K562 (cell line): Measurements from ENCODE around the gene EGR4. TPM values are rescaled to one million over a fixed set of nuclear protein-coding genes. Genes with fewer than 3 reads are reported as not detected.

Experiments
- ATAC-seq: fragments of 200-7000 bp; cut with Tn5 transposase; 3 replicates; pipeline ENCODE4 v1.9.1; 2020; ENCODE audit warnings: moderate library complexity
- BruUV-seq: library from RNA; stranded (reverse); fragments of 400-500 nt; replicated peaks from 2 replicates; lab custom pipeline; 2021; lab: Mats Ljungman, UMichigan
- CTCF ChIA-PET: fragments of 300-600 bp; formaldehyde crosslinking; extraction: SDS; loops from one replicate; lab custom pipeline; 2021; ENCODE audit warnings: low intra/inter-chr PET ratio; lab: Yijun Ruan, JAX
- POLR2A ChIA-PET: fragments of 300-600, 350-650 bp; sonication (Branson Sonifier 250); formaldehyde crosslinking; extraction: SDS; loops from one replicate; lab custom pipeline; 2021; ENCODE audit warnings: antibody characterized with exemption, inconsistent platforms; lab: Yijun Ruan, JAX
- DNase-seq, 4 experiments: peaks; one replicate each; pipeline versions ENCODE4 v3.0.0 to v3.0.0-alpha.2; 2011 to 2018; ENCODE audit warnings: low spot score in 3 of 4, mixed read lengths in 3 of 4; ENCODE audit errors: extremely low read depth in 1 of 4
- FAIRE-seq: peaks from 2 replicates; lab custom pipeline; 2011; peaks lifted over from hg19 to GRCh38; lab: Jason Lieb, UNC
- H2AFZ ChIP-seq: 2 replicates; pipeline ENCODE4 v1.6.0; 2011; ENCODE audit warnings: low read depth, low read length, control low read depth, inconsistent platforms
- H3K27ac ChIP-seq: fragments of 200-600 bp; 3 replicates; pipeline ENCODE4 v1.8.0; 2011; ENCODE audit warnings: low read depth, mild to moderate bottlenecking, control low read depth, inconsistent platforms, low read length, moderate library complexity, mixed read lengths; ENCODE audit errors: extremely low read depth
- H3K27me3 ChIP-seq, 2 experiments: fragments of 300-600 bp in 1 of 2; 2 replicates in 1 of 2; 3 replicates in 1 of 2; pipeline versions ENCODE4 v1.6.0 to v1.8.0; 2011; ENCODE audit warnings: inconsistent platforms in 2 of 2, low read length in 2 of 2, mild to moderate bottlenecking in 1 of 2, mixed read lengths in 1 of 2, moderate library complexity in 1 of 2; ENCODE audit not compliant: control insufficient read depth in 2 of 2, insufficient read depth in 2 of 2
- H3K36me3 ChIP-seq: fragments of 300-600 bp; 3 replicates; pipeline ENCODE4 v1.8.0; 2011; ENCODE audit warnings: mild to moderate bottlenecking, low read length, inconsistent platforms; ENCODE audit not compliant: control insufficient read depth, insufficient read depth
- H3K4me1 ChIP-seq, 2 experiments: fragments of 200-600 bp in 1 of 2; replicated peaks in 1 of 2; 2 replicates in 1 of 2; 3 replicates in 1 of 2; pipeline versions ENCODE4 v1.5.1 to v1.8.0; 2011; ENCODE audit warnings: inconsistent platforms in 2 of 2, low read length in 2 of 2, mild to moderate bottlenecking in 1 of 2, mixed read lengths in 1 of 2, moderate library complexity in 1 of 2; ENCODE audit not compliant: control insufficient read depth in 2 of 2, insufficient read depth in 2 of 2
- H3K4me2 ChIP-seq: 2 replicates; pipeline ENCODE4 v1.6.1; 2011; ENCODE audit warnings: low read length, control low read depth, inconsistent platforms, mixed read lengths; ENCODE audit not compliant: insufficient read depth
- H3K4me3 ChIP-seq: fragments of 200-600 bp; sonication (generic), shearing (Covaris generic); 2 replicates; pipeline ENCODE4 v1.5.1; 2016; ENCODE audit warnings: control low read depth, inconsistent platforms
- H3K79me2 ChIP-seq: fragments of 200-600 bp; 3 replicates; pipeline ENCODE4 v1.8.0; 2011; ENCODE audit warnings: low read length, inconsistent platforms; ENCODE audit not compliant: control insufficient read depth, insufficient read depth
- H3K9ac ChIP-seq, 2 experiments: 2 replicates each; pipeline versions ENCODE4 v1.6.0 to v1.6.1; 2011; ENCODE audit warnings: low read depth in 2 of 2, low read length in 2 of 2, control low read depth in 1 of 2, inconsistent platforms in 1 of 2, mild to moderate bottlenecking in 1 of 2, mixed read lengths in 1 of 2; ENCODE audit not compliant: insufficient read depth in 1 of 2
- H3K9me1 ChIP-seq: one replicate; pipeline ENCODE4 v1.6.0; 2011; ENCODE audit warnings: inconsistent platforms, mild to moderate bottlenecking, low read length, moderate library complexity; ENCODE audit not compliant: control insufficient read depth, insufficient read depth
- H3K9me3 ChIP-seq: replicated peaks from 2 replicates; pipeline ENCODE4 v1.5.1; 2011; ENCODE audit warnings: low read depth, low read length, inconsistent platforms; ENCODE audit not compliant: control insufficient read depth, insufficient read depth
- H4K20me1 ChIP-seq: replicated peaks from 2 replicates; pipeline ENCODE4 v1.6.1; 2011; ENCODE audit warnings: low read length, inconsistent platforms, mixed read lengths; ENCODE audit not compliant: control insufficient read depth, insufficient read depth
- EZH2 ChIP-seq: IDR thresholded peaks from 2 replicates; pipeline ENCODE4 v1.6.1; 2012; ENCODE audit warnings: low read depth, mild to moderate bottlenecking, inconsistent platforms, low read length, borderline replicate concordance
- HDAC8 ChIP-seq: fragments of 450-650 bp; IDR thresholded peaks from 2 replicates; pipeline ENCODE4 v1.6.1; 2016; ENCODE audit warnings: mild to moderate bottlenecking, missing genetic modification characterization, moderate library complexity, missing compliant biosample characterization
- IRF2 ChIP-seq: sonication (generic); formaldehyde crosslinking; IDR thresholded peaks from 2 replicates; pipeline ENCODE4 v1.8.1; 2022; ENCODE audit warnings: mild to moderate bottlenecking, missing genetic modification reagents
- PPARD ChIP-seq: fragments of 250-450 bp; sonication (Bioruptor Pico); IDR thresholded peaks from 2 replicates; pipeline ENCODE4 v1.8.0; 2022; ENCODE audit warnings: inconsistent platforms, mild to moderate bottlenecking, moderate library complexity
- PRDM10 ChIP-seq: fragments of 450-650 bp; IDR thresholded peaks from 2 replicates; pipeline ENCODE4 v1.6.1; 2018; ENCODE audit not compliant: partially characterized antibody
- SAP30 ChIP-seq: fragments of 200-600 bp; sonication (generic); IDR thresholded peaks from 2 replicates; pipeline ENCODE4 v1.6.1; 2012; ENCODE audit warnings: borderline replicate concordance, low read depth, mild to moderate bottlenecking, moderate library complexity, low read length, control low read depth, inconsistent platforms; ENCODE audit not compliant: insufficient read depth, poor library complexity, severe bottlenecking
- USF2 ChIP-seq: sonication (generic); formaldehyde crosslinking; IDR thresholded peaks from 2 replicates; pipeline ENCODE4 v1.5.0; 2020; ENCODE audit warnings: missing genetic modification reagents
- WGBS: fragments of 100-300 bp; shearing (Covaris generic); methylation state at CpG from one replicate; pipeline ENCODE4 v1.1.6; 2016; ENCODE audit warnings: low coverage, mixed read lengths; ENCODE audit not compliant: insufficient coverage; ENCODE audit errors: missing lambda C conversion rate; 5-methylcytosine and 5-hydroxymethylcytosine counted together
- in situ Hi-C: fragments of 300-500 bp; cut with MboI; formaldehyde crosslinking; loops from 4 replicates; pipeline ENCODE4 v1.15.0; 2018; ENCODE audit warnings: inconsistent platforms, mixed read lengths
- intact Hi-C: fragments of 100-400 bp; cut with micrococcal nuclease; formaldehyde crosslinking; loops from 2 replicates; pipeline ENCODE4 v1.14.2; 2022
- polyA plus RNA-seq, 8 experiments: library from polyadenylated mRNA; depleted of rRNA in 4 of 8; stranded (reverse) in 5 of 8; unstranded in 3 of 8; fragments of >200 nt; fragmentation: Nextera tagmentation in 2 of 8; fragmentation: Illumina TruSeq in 1 of 8; extraction: Ambion mirVana in 2 of 8; extraction: Trizol in 1 of 8; gene quantifications; 2 replicates each; pipeline versions ENCODE4 v1.2.1 to v1.2.3, GENCODE V29; 2011 to 2014; ENCODE audit warnings: inconsistent platforms in 1 of 8, missing spikeins in 1 of 8
- total RNA-seq, 7 experiments: library from RNA; depleted of rRNA in 6 of 7; stranded (reverse); fragments of >200 nt in 6 of 7; fragmentation: Illumina TruSeq in 2 of 7; extraction: Trizol in 2 of 7; gene quantifications; 2 replicates each; pipeline versions ENCODE4 v1.2.1 to v1.2.3, GENCODE V29; 2011 to 2021; ENCODE audit warnings: low replicate concordance in 1 of 7

Gene EGR4
- total and polyA plus RNA-seq, 9 of the 15 experiments (the other 6 are each of a cell fraction or from before 2014, with no cell fraction given) = not detected

- Histone ChIP-seq H2AFZ (no peak overlapping the region), H3K36me3 (no peaks in the 10 kb centered on the region)
- BruUV-seq = no TSS peak
- TF ChIP-seq PPARD (CRISPR knock-in tag) (no peak), USF2 (CRISPR knock-in tag) (peak; percentile 27; the same call in 1 of the 2 replicates)
- TF ChIP-seq, all 486 proteins: peak for 1
- in situ Hi-C loops (no loop called here), intact Hi-C loops (no loop called here)
- no peak for ATAC-seq
- FAIRE-seq = no peak
- no peaks in the 10 kb centered on the region for H3K9me3 ChIP-seq
- H3K27me3 ChIP-seq = peaks cover 5 to 7% of the 10 kb centered on the region in 2 experiments; a peak in 1 of 5 replicates
- no peak overlapping the region for H3K4me3 ChIP-seq
- H3K4me1 ChIP-seq = no peaks in the 10 kb centered on the region
- H3K9me1 ChIP-seq = no peaks in the 10 kb centered on the region
- no peak for DNase-seq
- no peak overlapping the region for H3K27ac ChIP-seq
- no peaks in the 10 kb centered on the region for H4K20me1 ChIP-seq
- POLR2A ChIA-PET = no interaction called here
- no peak overlapping the region for H3K9ac ChIP-seq
- 0% methylated on average over 3 of the region's 3 CpGs for WGBS
- no peak overlapping the region for H3K4me2 ChIP-seq
- no peaks in the 10 kb centered on the region for H3K79me2 ChIP-seq
- CTCF ChIA-PET = no interaction called here
Measured at GRCh38 chr2:73339201-73339600, 45.9 kb upstream of the EGR4 start.

- ATAC-seq (no peak), FAIRE-seq (no peak)
- BruUV-seq = no TSS peak
- no peak for TF ChIP-seq EZH2
- no peak for TF ChIP-seq SAP30
- TF ChIP-seq IRF2 (CRISPR knock-in tag) = no peak
- TF ChIP-seq HDAC8 = no peak
- TF ChIP-seq PRDM10 = no peak
Measured at GRCh38 chr2:73337828-73338227, 44.5 kb upstream of the EGR4 start.

More at GRCh38 chr2:73337828-73338227, 44.5 kb upstream of the EGR4 start:
- intact Hi-C loops = no loop called here
- no peak overlapping the region for H3K4me2 ChIP-seq
- 0% methylated on average over 3 of the region's 3 CpGs for WGBS
- POLR2A ChIA-PET = no interaction called here
- in situ Hi-C loops = no loop called here
- no peaks in the 10 kb centered on the region for H3K36me3 ChIP-seq
- no peaks in the 10 kb centered on the region for H3K79me2 ChIP-seq
- CTCF ChIA-PET = no interaction called here
- no peaks in the 10 kb centered on the region for H4K20me1 ChIP-seq
- H2AFZ ChIP-seq = no peak overlapping the region
- no peaks in the 10 kb centered on the region for H3K4me1 ChIP-seq
- no peak overlapping the region for H3K4me3 ChIP-seq
- no peaks in the 10 kb centered on the region for H3K9me1 ChIP-seq
- H3K27ac ChIP-seq = no peak overlapping the region
- no peaks in the 10 kb centered on the region for H3K9me3 ChIP-seq
- peaks cover 5 to 7% of the 10 kb centered on the region in 2 experiments; a peak in 1 of 5 replicates for H3K27me3 ChIP-seq
- no peak for DNase-seq
- no peak overlapping the region for H3K9ac ChIP-seq
